A673 (cell line): ENCODE data around the gene CTRL.
A peak's percentile ranks its signal among the peaks of the same experiment; 100 is the strongest.

Experiments
- EZH2 ChIP-seq: fragments of 200-600 bp; sonication (generic); IDR thresholded peaks from 2 replicates; pipeline ENCODE4 v1.6.1; 2017; ENCODE audit warnings: borderline replicate concordance, low read depth, mild to moderate bottlenecking, mixed read lengths, antibody characterized with exemption, low read length; ENCODE audit not compliant: poor library complexity, severe bottlenecking
- TF ChIP-seq, protein P1 (sequence below): fragments of 300-800, 200-600 bp; sonication (generic); conservative IDR thresholded peaks from 2 replicates; pipeline ENCODE4 v1.5.1; 2017; ENCODE audit warnings: low read depth, mild to moderate bottlenecking, antibody characterized with exemption, low read length, moderate library complexity, mixed read lengths

DNA sequence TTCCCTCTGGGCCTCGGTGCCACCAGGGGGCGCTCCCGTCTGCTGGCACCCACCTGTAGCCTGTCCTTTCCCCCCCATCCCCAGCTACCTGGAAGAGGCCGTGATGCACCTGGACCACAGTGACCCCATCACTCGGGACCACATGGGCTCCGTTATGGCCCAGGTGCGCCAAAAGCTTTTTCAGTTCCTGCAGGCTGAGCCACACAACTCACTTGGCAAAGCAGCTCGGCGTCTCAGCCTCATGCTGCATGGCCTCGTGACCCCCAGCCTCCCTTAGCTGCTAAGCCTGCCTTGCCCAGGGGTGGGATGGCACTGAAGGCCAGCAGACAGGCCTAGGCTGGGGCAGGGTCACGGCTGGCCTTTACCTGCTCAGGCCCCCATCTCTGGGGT is 47.8 kb downstream of the CTRL start:
- TF ChIP-seq, protein P1, sequence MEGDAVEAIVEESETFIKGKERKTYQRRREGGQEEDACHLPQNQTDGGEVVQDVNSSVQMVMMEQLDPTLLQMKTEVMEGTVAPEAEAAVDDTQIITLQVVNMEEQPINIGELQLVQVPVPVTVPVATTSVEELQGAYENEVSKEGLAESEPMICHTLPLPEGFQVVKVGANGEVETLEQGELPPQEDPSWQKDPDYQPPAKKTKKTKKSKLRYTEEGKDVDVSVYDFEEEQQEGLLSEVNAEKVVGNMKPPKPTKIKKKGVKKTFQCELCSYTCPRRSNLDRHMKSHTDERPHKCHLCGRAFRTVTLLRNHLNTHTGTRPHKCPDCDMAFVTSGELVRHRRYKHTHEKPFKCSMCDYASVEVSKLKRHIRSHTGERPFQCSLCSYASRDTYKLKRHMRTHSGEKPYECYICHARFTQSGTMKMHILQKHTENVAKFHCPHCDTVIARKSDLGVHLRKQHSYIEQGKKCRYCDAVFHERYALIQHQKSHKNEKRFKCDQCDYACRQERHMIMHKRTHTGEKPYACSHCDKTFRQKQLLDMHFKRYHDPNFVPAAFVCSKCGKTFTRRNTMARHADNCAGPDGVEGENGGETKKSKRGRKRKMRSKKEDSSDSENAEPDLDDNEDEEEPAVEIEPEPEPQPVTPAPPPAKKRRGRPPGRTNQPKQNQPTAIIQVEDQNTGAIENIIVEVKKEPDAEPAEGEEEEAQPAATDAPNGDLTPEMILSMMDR = peak; percentile 93
- TF ChIP-seq EZH2 = no peak
